GM19099 (cell line): ENCODE data around the gene ACVR1C.

Experiments
- POLR2A ChIP-seq: IDR thresholded peaks from 3 replicates; pipeline ENCODE4 v1.6.1; 2011; ENCODE audit warnings: low read depth; ENCODE audit not compliant: insufficient read length; ENCODE audit errors: extremely low read depth

ACVR1C gene

DNA sequence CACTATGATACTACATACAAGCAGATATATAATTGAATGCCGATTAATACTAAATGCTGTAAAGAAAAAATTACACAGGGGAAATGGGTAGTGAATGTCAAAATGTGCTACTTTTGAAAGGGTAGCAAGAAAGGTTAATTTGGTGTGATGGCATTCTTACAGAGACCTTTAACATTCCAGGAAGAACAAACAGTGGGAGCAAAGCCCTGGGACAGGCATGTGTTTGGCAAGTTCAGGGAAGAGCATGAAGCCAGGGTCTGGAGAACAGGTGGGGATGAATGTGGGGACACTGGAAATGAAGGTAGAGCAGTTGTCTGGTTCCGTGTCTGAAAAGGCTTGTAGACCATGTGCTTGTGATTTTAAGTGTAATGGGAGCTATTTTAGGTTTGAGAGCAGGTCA lies 102.6 kb downstream of the ACVR1C start:
- no peak for TF ChIP-seq POLR2A

DNA sequence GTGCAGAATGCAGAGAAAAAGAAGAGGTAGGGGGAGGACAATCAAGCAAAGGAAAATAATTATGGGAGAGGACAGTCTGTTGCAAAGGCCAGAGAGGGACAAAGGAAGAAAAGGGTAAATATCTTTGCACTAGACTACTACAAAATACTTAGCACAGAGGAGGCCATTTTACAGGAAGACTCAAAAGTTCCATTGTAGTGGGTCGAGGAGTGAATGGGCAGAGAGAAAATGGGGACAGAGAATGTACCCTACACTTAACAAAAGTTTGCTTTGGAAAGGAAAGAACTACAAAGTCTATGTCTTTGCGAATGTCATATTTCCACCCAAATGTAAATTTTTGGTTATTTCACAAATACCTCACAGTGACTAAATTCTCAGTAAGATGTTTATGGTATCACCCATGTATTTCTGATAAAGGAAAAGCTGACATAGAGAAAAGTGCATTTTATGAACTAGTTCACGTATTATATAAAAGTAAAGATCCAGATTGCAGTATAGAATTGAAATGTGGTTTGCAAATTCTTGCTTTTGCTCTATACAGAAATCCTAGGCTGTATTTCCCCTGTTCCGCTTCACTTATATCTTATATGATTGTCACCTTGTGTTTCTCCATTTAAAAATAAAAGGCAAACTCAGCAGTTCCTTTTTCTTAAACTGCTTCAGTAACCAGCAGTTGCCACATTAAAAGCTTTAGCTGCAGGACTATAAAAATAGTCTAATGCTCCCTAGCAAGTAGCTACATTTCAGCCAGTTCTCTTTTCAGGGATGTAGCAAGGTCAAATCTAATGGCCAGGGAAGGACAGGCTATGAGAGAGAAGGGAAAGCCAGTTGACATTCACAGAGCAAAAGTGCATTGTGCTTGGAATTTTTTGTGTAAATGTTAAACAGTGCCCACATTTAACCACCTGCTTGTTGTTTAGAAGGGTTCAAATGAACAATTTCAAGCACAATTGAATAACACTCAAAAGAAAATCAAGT lies 105.1 kb downstream of the ACVR1C start:
- no peak for TF ChIP-seq POLR2A

DNA sequence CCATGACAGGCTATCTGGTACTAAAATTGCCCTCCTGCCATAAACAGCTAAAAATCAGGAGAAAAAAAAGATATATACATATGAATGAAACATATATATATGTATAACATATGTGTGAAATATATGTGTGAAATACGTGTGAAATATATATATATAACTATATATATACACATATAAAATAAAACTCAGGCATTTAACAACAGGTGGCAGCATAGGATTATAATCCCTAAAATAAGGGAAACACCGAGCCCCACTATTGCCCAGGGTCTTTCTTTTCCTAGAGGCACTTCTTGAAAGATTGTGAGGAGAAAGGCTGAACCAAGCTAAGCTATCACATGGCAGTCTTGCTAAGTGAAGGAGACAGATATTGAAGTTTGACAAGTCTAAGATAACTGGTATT lies 118.9 kb downstream of the ACVR1C start:
- TF ChIP-seq POLR2A = no peak

DNA sequence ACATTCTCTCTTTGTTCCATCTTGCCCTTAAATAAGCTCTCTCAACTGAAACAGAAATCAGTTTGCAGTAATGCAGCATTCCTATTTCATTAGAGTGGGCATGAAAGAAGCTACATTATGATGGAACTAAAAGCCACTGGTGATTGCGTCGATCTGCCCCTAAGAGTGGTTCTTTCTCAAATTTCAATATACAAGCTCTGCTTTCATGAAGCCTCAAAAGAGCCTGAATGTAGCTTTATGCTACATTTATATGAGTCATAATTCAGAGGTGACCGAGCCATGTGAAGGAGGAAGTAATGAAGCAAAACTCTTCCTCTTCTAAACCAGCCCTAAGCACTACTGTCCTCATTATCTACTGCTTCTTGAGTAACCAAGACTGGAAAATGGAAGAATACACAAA lies 120.0 kb downstream of the ACVR1C start:
- TF ChIP-seq POLR2A = no peak

DNA sequence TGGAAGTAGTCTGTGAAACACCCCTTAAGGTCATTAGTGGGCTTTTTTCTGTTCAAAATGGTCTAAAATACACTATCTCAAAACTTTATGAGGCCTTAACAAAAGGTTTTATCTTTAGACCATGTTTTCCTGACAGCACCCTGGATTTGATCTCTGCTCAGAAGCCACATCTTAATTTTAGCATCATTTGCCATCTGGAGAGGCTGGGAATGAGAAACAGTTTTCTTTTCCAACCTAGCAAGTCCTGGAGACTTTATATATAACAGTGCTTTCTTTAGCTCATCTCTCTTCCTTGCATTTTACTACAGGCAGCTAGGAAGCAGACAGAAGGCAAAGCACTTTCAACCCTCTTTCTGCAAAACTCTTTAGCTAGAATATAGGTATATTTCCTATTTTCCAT lies 122.1 kb downstream of the ACVR1C start:
- TF ChIP-seq POLR2A = no peak

DNA sequence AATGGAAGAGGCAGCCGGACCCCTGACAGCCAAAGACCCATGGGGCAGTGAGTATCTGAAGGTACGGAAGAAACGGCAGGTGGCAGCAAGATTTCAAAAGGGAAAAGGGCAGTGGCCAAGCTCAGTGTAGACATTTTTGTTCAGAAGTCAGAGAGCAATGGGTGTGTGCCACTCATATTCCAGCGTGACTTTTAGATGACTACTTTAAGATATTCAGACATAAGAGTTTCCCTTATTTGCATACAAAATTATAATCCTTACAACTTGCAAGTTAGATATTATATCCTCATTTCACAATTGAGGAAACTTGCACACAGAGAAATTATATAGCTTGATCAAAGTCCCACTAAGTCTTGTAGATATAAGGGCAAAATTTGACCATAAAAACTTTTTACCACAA lies 124.0 kb downstream of the ACVR1C start:
- TF ChIP-seq POLR2A = no peak

DNA sequence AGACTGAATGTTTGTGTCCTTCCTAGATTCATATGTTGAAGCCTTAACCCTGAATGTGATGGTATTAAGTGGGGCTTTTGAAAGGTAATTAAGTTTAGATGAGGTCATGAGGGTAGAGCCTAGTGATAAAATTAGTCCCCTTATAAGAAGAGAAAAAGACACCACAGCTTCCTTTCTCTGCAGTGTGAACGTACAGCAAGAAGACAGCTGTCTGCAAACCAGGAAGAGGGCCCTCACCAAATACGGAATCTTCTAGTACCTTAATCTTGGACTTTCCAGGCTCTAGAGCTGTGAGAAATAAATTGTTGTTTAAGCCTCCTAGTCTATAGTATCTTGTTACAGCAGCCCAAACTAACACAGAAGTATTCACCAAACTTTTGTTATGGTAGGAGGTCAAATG lies 127.6 kb downstream of the ACVR1C start:
- TF ChIP-seq POLR2A = no peak

DNA sequence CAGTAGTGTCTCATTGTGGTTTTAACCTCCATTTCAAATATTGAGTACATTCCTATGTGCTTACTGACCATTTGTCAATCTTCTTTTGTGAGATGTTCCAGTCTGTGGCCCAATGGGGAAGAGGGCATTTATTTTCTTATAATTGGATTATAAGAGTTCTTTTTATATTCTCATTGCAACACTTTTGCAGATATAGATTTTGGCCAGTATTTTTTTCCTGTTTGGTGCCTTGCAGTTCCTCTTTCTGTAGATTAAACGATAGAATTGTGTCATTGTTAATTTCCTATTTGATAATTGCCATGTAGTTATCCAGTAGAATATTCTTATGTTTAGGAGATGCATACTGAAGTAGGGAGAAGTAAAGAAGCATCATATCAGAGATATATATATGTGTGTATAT lies 128.3 kb downstream of the ACVR1C start:
- TF ChIP-seq POLR2A = no peak

DNA sequence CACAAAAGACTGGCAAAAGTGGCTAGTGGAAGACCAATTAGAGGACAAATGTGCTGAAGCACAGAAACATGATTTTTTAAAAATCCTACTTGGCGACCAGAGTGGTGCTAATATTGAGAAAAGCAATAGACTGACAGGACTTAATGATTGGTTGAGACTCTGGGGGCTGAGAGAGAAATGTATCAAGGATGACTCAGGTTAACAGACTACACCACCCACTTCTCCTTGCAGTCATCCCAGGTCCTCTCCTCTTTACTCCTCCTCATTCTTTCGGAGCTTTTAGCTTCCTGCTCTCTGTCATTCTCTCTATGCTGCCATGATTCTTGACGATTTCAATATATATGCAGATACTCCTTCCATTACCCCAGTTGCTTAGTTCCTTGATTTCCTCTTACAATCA lies 130.2 kb downstream of the ACVR1C start:
- TF ChIP-seq POLR2A = no peak

DNA sequence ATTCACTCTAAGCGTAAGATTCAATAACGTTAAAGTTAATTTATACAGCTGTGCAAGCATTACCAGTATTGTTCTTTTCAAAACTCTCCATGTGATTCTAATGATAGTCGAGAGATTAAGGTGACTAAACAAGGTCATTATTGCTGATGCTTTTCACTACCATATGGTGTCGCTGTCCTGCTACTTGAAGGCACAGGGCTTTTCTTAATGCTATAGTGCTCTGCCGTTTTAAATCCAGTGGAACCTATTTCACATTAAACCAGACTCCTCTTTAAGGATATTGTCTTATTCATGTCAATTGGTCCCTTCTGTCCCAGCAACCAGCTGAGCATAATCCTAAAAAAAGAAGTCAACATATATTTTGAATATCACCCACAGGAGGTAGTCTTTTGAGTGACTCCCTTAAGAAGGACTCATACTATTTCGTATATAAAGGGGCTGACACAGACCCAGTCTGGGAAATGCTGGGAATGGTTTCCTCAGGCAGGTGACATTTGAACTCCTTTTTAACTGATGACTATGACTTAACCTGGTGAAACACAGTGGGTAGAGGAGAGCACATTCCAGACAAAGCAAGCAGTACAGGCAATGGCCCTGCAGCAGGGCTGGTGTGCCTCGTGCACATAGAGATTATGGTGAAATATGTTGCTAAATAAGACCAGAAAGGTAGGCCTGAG lies 130.9 kb downstream of the ACVR1C start:
- TF ChIP-seq POLR2A = no peak

DNA sequence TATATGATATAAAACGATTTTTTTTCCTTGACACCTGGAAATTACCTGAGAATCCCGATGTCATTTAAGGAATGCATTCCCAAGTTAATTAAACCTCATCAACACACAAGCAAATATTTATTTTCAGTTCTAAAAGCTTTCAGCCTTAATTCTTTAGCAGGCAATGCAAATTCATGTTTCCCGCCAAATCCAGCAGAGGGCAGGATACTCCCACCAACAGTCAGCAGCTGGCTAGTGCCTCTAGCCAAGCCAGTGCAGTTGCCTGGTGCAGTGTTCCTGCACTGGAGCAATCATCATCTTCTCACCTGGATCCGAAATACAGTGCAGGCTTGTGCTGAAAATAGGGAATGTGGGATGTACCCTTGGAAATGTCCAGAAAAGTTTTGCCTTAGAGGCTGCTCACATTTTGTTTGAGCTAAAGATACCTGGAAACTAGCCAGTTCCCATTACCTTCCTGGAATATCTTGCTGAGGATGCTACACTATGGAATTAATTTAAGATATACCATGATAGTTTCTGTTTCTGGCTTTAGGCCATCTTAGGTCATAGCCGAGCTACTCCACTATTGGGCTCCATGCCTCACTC lies 136.4 kb downstream of the ACVR1C start:
- TF ChIP-seq POLR2A = no peak

DNA sequence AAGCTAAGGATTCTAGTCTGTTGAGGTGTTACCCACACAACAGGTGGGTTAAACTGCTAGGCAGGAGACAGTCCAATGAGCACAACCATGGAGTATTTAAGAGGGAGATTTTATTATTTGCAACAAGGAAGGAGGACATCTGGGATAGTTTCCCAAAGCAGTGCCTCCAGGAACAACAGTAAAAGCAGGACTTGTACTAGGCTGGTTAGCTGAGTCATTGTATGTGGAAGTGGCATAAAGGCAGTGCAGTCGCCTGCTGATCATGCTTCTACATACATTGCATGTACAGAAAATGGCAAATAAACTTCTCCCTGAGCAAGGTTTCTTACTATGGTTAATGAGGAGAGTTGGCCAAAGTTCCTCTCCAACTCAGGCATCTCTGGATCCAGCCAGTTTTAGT lies 138.7 kb downstream of the ACVR1C start:
- no peak for TF ChIP-seq POLR2A

DNA sequence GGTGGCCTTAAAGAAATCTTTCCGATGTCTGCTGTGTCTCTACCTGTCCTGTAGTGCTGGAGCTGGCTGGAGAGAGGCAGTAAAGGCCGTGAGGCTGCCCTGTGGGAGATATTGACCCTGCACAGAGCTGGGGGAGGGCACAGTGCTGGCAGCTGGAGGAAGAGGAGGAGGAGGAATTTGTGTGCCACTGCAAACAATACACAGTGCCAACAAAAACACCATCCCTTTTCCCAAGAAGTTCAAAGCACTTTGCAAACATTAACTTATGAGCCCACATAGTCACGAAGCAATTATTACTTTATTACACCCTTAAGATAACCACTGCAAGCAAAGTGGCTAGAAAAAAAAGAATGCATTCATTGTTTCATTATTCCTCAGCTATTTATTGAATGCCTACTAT lies 139.8 kb downstream of the ACVR1C start:
- no peak for TF ChIP-seq POLR2A

DNA sequence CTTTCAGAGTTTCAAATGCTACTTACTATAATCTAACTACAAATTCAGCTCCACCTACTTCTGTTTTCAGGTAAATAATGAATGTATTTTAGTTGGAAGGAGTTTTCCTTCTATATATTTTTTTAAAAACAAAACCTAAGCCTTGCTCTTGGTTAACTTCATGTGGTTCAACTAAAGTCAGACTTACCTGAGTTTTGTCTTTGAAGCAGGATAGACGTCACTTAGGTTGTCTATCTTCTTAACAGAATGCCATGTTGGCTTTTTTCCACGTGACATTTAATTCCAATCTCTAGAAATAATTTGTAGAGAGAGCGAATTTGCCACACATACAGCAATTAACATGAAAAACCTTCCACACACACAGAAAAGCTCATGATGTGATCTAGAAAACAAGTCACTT lies 140.9 kb downstream of the ACVR1C start:
- no peak for TF ChIP-seq POLR2A

DNA sequence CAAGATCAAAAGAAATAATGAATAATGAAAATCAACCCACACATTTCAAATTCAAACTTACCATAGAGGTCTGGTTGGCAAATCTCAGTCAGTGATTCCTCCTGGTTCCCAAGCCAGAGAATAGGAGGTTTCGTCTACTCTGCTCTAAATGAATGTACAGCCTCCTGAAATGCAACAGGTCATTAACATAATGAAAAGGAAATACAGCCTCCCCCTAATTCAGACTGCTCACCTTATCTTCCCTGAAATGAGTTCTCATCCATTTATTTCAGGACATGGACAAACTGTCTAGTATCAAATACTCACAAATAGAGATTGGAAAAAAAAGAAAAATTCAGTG lies 141.4 kb downstream of the ACVR1C start:
- no peak for TF ChIP-seq POLR2A
